Transverse colon (tissue), 4 donors: Measurements from ENCODE around the gene CDK14. TPM values are rescaled to one million over a fixed set of nuclear protein-coding genes. Genes with fewer than 3 reads are reported as not detected.
"Not testable (repeated sequence)": the region's sequence is repeated elsewhere in the genome, so short reads cannot be mapped to it uniquely, and the experiment has no call there.

ENCODE experiments used
- DNase-seq: peaks from one replicate; pipeline ENCODE4 v3.0.0-alpha.2; 2019
- H3K27ac ChIP-seq, 4 donors: fragments of 200-600 bp; sonication (generic); 2 replicates each; pipeline ENCODE4 v1.5.1; 2016 to 2018; ENCODE audit warnings: inconsistent platforms in 4 of 4
- H3K27me3 ChIP-seq: fragments of 200-600 bp; sonication (generic); 2 replicates; pipeline ENCODE4 v1.5.1; 2017; ENCODE audit warnings: inconsistent platforms
- H3K36me3 ChIP-seq, 4 donors: fragments of 200-600 bp; sonication (generic); 2 replicates each; pipeline ENCODE4 v1.5.1; 2017 to 2019; ENCODE audit warnings: inconsistent platforms in 4 of 4
- H3K4me1 ChIP-seq, 4 donors: fragments of 200-600 bp; sonication (generic); 2 replicates each; pipeline ENCODE4 v1.5.1; 2017 to 2020; ENCODE audit warnings: inconsistent platforms in 4 of 4
- H3K4me3 ChIP-seq, 4 donors: fragments of 200-600 bp; sonication (generic); 1 replicate in 1 of 4; 2 replicates in 3 of 4; pipeline versions ENCODE4 v1.5.1 to v1.6.1; 2017 to 2019; ENCODE audit warnings: inconsistent platforms in 4 of 4
- H3K9me3 ChIP-seq, 2 donors: fragments of 200-600 bp; sonication (generic); 2 replicates each; pipeline ENCODE4 v1.5.1; 2017 to 2019; ENCODE audit warnings: inconsistent platforms in 2 of 2
- EP300 ChIP-seq: sonication (generic); formaldehyde crosslinking; IDR thresholded peaks from one replicate; pipeline ENCODE4 v1.6.1; 2017; ENCODE audit warnings: antibody characterized with exemption, low read depth
- POLR2A ChIP-seq: fragments of 450-650 bp; IDR thresholded peaks from one replicate; pipeline ENCODE4 v1.6.1; 2016; ENCODE audit warnings: antibody characterized with exemption, mild to moderate bottlenecking, moderate library complexity
- POLR2AphosphoS5 ChIP-seq, 3 donors: sonication (generic); formaldehyde crosslinking; IDR thresholded peaks; one replicate each; pipeline ENCODE4 v1.6.1; 2016; ENCODE audit warnings: antibody characterized with exemption in 3 of 3
- WGBS, 2 donors: methylation state at CpG; one replicate each; pipeline ENCODE4 v1.1.5; 2018; ENCODE audit warnings: low coverage in 1 of 2; 5-methylcytosine and 5-hydroxymethylcytosine counted together
- in situ Hi-C, 4 donors: fragments of 200-750 bp; cut with MboI; loops; one replicate each; pipeline versions ENCODE4 v1.15.0 to v1.15.1; 2017; ENCODE audit warnings: low sequenced_read_pairs in 3 of 4, low pct_ligation_motif_present in 1 of 4, low pct_unique_long_range_greater_than_20kb in 1 of 4
- intact Hi-C: fragments of 100-400 bp; cut with DNase I; formaldehyde crosslinking; loops from one replicate; pipeline ENCODE4 v1.15.1; 2023; ENCODE audit warnings: low total_unique reads
- total RNA-seq, 4 donors: library from RNA; depleted of rRNA; stranded (reverse); fragments of >200 nt; gene quantifications; one replicate each; pipeline ENCODE4 v1.1.0, GENCODE V29; 2016
- TF ChIP-seq, protein P1 (sequence below), 5 experiments: fragments of 200-600 bp in 3 of 5; fragments of 450-650 bp in 2 of 5; sonication (generic) in 3 of 5; IDR thresholded peaks; 1 replicate in 2 of 5; 2 replicates in 3 of 5; pipeline ENCODE4 v1.5.1; 2016 to 2017; ENCODE audit warnings: antibody characterized with exemption in 5 of 5, inconsistent platforms in 3 of 5, mild to moderate bottlenecking in 2 of 5, moderate library complexity in 1 of 5

The CDK14 gene
- total RNA-seq, 4 donors from 2014 or later = 0.40 to 15.4 (median 4.8) TPM

DNA sequence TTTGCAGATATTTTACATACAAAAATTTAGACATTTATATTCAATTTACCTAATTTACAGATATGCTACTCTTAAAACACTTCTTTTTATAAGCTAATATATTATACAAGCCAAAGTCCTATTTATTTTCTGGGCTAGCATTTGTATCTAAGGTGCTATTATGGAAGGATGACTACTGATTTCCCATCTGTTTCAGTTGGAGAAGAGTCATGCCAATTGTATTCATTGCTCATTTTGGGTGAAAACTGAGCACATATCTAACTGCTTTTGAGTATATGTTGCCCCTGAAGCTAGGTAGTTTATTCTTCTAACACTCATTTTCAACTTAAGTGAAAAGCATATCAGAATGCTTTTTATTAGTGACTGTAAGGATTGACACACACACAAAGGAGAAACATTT lies 172.9 kb downstream of the CDK14 start:
- TF ChIP-seq POLR2AphosphoS5 (IDR thresholded peaks at IDR 0.05) (no peak), POLR2A (no peak), EP300 (no peak)
- TF ChIP-seq, protein P1, sequence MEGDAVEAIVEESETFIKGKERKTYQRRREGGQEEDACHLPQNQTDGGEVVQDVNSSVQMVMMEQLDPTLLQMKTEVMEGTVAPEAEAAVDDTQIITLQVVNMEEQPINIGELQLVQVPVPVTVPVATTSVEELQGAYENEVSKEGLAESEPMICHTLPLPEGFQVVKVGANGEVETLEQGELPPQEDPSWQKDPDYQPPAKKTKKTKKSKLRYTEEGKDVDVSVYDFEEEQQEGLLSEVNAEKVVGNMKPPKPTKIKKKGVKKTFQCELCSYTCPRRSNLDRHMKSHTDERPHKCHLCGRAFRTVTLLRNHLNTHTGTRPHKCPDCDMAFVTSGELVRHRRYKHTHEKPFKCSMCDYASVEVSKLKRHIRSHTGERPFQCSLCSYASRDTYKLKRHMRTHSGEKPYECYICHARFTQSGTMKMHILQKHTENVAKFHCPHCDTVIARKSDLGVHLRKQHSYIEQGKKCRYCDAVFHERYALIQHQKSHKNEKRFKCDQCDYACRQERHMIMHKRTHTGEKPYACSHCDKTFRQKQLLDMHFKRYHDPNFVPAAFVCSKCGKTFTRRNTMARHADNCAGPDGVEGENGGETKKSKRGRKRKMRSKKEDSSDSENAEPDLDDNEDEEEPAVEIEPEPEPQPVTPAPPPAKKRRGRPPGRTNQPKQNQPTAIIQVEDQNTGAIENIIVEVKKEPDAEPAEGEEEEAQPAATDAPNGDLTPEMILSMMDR (IDR thresholded peaks at IDR 0.05) = no peak

DNA sequence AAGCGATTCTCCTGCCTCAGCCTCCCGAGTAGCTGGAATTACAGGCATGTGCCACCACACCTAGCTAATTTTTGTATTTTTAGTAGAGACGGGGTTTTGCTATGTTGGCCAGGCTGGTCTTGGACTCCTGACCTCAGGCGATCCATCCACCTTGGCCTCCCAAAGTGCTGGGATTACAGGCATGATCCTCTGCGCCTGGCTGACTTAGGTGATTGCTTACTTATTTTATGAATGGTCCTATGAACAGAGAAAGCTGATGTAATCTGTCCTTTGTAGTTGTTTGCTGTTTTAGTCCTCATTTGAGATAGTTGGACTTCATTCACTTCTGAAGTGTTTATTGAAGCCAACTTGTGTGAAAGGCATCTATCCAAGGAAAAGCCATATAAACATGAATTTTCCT lies 173.4 kb downstream of the CDK14 start:
- not testable (repeated sequence) for H3K27ac ChIP-seq
- 94 to 100% methylated on average over 1 to 5 of the region's 5 CpGs for WGBS, 2 donors

More for the DNA sequence above, 172.9 kb downstream of the CDK14 start:
- Histone ChIP-seq H3K36me3 (no peaks in the 10 kb centered on the region), H3K9me3 (no peaks in the 10 kb centered on the region), H3K27me3 (no peaks in the 10 kb centered on the region), H3K27ac (no peak overlapping the region), H3K4me3 (no peak overlapping the region), H3K4me1 (peaks cover 0 to 7% (median 0%) of the 10 kb centered on the region in 4 donors)
- intact Hi-C loops (no loop called here), in situ Hi-C loops (no loop called here)
- DNase-seq = no peak

DNA sequence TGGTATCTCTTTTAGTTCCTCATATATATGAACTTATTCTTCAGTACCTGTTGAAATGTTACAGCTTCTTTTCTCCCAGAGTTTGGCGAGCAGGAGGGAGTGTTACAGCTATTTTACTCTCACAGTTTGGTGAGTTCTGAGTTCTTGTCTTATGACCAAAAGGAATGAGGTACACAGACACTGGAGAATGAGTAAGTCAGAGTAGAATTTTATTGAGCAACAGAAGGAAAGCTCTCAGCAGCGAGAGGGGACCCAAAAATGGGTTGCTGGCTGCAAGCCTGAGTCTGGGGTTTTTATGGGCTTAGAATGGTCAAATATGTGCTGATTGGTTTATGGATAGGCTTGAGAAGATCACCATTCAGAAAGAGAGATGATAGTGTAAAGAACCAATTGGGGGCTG lies 175.2 kb downstream of the CDK14 start:
- no peak overlapping the region for H3K27ac ChIP-seq
- no peaks in the 10 kb centered on the region for H3K27me3 ChIP-seq
- in situ Hi-C loops (no loop called here), intact Hi-C loops (no loop called here)
- no peaks in the 10 kb centered on the region for H3K36me3 ChIP-seq
- DNase-seq = no peak
- no peak overlapping the region for H3K4me3 ChIP-seq
- no peaks in the 10 kb centered on the region for H3K9me3 ChIP-seq
- WGBS, 2 donors = 88 to 92% methylated on average over 2 of the region's 2 CpGs
- TF ChIP-seq EP300 (no peak), POLR2AphosphoS5 (IDR thresholded peaks at IDR 0.05) (no peak), POLR2A (no peak)
- TF ChIP-seq, protein P1 (IDR thresholded peaks at IDR 0.05) = no peak
- H3K4me1 ChIP-seq = peaks cover 0 to 7% (median 0%) of the 10 kb centered on the region in 4 donors

More for the DNA sequence above, 173.4 kb downstream of the CDK14 start:
- H3K4me3 ChIP-seq, DNase-seq, H3K36me3 ChIP-seq, H3K27me3 ChIP-seq, in situ Hi-C loops, H3K4me1 ChIP-seq, H3K9me3 ChIP-seq, intact Hi-C loops: not testable (repeated sequence)

DNA sequence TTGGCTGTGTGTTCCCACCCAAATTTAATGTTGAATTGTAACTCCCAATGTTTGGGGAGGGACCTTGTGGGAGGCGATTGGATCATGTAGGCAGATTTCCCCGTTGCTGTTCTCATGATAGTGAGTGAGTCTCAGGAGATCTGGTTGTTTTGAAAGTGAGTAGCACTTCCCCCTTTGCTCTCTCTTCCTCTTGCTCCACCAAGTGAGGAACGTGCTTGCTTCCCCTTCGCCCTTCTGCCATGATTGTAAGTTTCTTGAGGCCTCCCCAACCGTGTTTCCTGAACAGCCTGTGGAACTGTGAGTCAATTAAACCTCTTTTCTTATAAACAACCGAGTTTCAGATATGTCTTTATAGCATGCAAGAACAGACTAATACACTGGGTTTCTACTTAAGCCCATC lies 176.3 kb downstream of the CDK14 start:
- DNase-seq = no peak
- H3K27ac ChIP-seq = no peak overlapping the region
- no peak for TF ChIP-seq POLR2AphosphoS5 (IDR thresholded peaks at IDR 0.05)
- TF ChIP-seq, protein P1 (IDR thresholded peaks at IDR 0.05) = no peak
- TF ChIP-seq POLR2A = no peak
- TF ChIP-seq EP300 = no peak
- in situ Hi-C loops = no loop called here
- peaks cover 0 to 8% (median 0%) of the 10 kb centered on the region in 4 donors for H3K4me1 ChIP-seq
- H3K36me3 ChIP-seq = no peaks in the 10 kb centered on the region
- no peaks in the 10 kb centered on the region for H3K27me3 ChIP-seq
- intact Hi-C loops = no loop called here
- H3K9me3 ChIP-seq = no peaks in the 10 kb centered on the region
- 79 to 90% methylated on average over 2 to 6 of the region's 6 CpGs for WGBS, 2 donors
- H3K4me3 ChIP-seq = no peak overlapping the region

DNA sequence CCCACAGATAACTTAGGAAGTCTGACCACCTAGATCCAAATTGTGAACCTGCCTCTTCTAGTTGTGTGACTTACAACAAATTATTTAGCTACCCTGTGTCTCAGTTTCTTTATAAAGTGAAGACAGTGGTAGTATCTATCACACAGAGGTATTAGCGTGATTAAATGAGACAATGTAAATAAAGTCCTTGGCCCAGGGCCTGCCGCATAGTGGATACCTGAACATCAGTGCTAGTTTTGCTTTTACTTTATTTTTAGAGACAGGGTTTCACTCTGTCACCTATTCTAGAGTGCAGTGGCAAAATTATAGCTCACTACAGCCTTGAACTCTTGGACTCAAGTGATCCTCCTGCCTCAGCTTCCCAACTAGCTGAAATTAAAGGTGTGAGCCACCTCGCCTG lies 177.1 kb downstream of the CDK14 start:
- Histone ChIP-seq H3K4me3 (no peak overlapping the region), H3K36me3 (no peaks in the 10 kb centered on the region), H3K27me3 (no peaks in the 10 kb centered on the region), H3K9me3 (no peaks in the 10 kb centered on the region), H3K27ac (no peak overlapping the region), H3K4me1 (peaks cover 0 to 10% (median 4%) of the 10 kb centered on the region in 4 donors)
- intact Hi-C loops = no loop called here
- 92% methylated on average over 3 of the region's 3 CpGs for WGBS, 2 donors
- in situ Hi-C loops = no loop called here
- DNase-seq = no peak
- TF ChIP-seq POLR2A (no peak), EP300 (no peak), POLR2AphosphoS5 (IDR thresholded peaks at IDR 0.05) (no peak)
- TF ChIP-seq, protein P1 (IDR thresholded peaks at IDR 0.05) = no peak
